Duodenal mucosa (tissue), 2 donors: Measurements from ENCODE around the gene MAML3.

Source experiments
- H3K27ac ChIP-seq: one replicate; pipeline ENCODE4 v1.7.0; 2013; ENCODE audit warnings: low read depth, low read length
- H3K27me3 ChIP-seq, 2 donors: one replicate each; pipeline ENCODE4 v1.7.0; 2013; ENCODE audit warnings: low read length in 2 of 2, control low read depth in 1 of 2; ENCODE audit not compliant: insufficient read depth in 2 of 2, control insufficient read depth in 1 of 2
- H3K36me3 ChIP-seq, 2 donors: one replicate each; pipeline ENCODE4 v1.7.0; 2013; ENCODE audit warnings: low read length in 2 of 2, control low read depth in 1 of 2; ENCODE audit not compliant: insufficient read depth in 2 of 2, control insufficient read depth in 1 of 2
- H3K4me1 ChIP-seq, 2 donors: one replicate each; pipeline ENCODE4 v1.7.0; 2013; ENCODE audit warnings: low read length in 2 of 2, control low read depth in 1 of 2; ENCODE audit not compliant: insufficient read depth in 2 of 2, control insufficient read depth in 1 of 2
- H3K4me3 ChIP-seq, 2 donors: one replicate each; pipeline ENCODE4 v1.7.0; 2013; ENCODE audit warnings: low read length in 2 of 2, low read depth in 1 of 2
- H3K9ac ChIP-seq, 2 donors: one replicate each; pipeline ENCODE4 v1.7.0; 2013; ENCODE audit warnings: low read length in 2 of 2, low read depth in 1 of 2
- H3K9me3 ChIP-seq, 2 donors: one replicate each; pipeline ENCODE4 v1.7.0; 2013; ENCODE audit warnings: low read length in 2 of 2, control low read depth in 1 of 2; ENCODE audit not compliant: control insufficient read depth in 1 of 2

The MAML3 gene

GRCh38 chr4:139875411-139875825 lies 278.6 kb downstream of the MAML3 start:
- H3K27ac ChIP-seq, result no peak overlapping the region
- H3K9me3 ChIP-seq, result no peaks in the 10 kb centered on the region
- H3K27me3 ChIP-seq, result no peaks in the 10 kb centered on the region
- no peaks in the 10 kb centered on the region for H3K36me3 ChIP-seq
- no peak overlapping the region for H3K9ac ChIP-seq
- H3K4me1 ChIP-seq, result peaks cover 3 to 9% of the 10 kb centered on the region in 2 donors
- H3K4me3 ChIP-seq, result no peak overlapping the region

DNA sequence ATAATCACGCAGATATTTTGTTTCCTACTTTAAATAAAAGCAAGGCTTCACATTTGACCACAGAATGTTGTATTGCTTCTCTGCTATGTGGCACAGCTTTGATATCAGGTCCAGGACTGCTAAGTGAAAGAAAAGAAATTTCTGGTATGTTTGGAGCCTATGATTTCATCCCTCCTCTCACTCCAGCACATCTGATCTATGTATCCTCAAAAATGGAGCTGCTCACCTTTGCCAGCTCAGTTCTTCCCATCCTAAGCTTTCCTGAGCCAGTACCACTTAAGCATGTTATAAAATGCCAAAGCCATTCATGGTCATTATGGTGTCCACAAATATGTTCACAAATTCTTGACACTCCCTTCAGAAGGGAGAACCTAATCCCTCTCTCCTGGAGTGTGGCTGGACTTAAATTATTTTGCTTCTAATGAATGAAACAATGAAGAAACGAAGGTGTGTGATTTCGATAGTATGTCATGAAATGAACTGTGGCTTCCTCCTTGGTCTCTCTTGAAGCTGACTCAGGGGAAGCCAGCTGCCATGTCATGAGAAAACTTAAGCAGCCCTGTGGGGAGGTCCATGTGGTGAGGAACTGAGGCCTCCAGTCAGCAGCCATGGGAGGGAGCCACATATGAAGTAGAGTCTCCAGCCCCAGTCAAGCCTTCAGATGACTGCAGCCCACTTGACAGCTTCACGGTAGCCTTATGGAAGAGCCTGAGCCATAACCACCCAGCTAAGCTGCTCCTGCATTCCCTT lies 280.7 kb downstream of the MAML3 start:
- no peaks in the 10 kb centered on the region for H3K9me3 ChIP-seq
- no peaks in the 10 kb centered on the region for H3K27me3 ChIP-seq
- H3K4me3 ChIP-seq, result no peak overlapping the region
- no peak overlapping the region for H3K27ac ChIP-seq
- no peak overlapping the region for H3K9ac ChIP-seq
- H3K4me1 ChIP-seq, result peaks cover 3 to 9% of the 10 kb centered on the region in 2 donors
- H3K36me3 ChIP-seq, result no peaks in the 10 kb centered on the region

DNA sequence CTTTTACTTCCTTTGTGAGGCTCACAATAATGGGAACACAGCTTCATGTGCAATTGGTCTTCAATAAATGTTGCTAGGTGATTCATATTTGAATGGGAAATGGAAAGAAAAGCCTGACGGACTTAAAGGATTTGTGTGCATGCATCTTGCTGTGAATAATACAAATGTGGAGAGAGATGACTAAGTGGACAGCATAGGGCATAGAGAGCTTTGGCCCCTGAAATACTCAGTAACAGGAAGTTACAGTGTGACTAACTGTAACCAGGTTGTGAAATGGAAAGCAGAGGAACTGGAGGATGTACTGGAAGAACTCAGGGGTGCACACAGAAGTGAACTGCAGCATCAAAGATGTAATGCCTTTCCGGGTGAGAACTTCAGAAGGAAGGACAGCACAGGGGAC lies 281.7 kb downstream of the MAML3 start:
- no peaks in the 10 kb centered on the region for H3K36me3 ChIP-seq
- no peak overlapping the region for H3K9ac ChIP-seq
- no peaks in the 10 kb centered on the region for H3K27me3 ChIP-seq
- no peak overlapping the region for H3K27ac ChIP-seq
- no peaks in the 10 kb centered on the region for H3K9me3 ChIP-seq
- no peak overlapping the region for H3K4me3 ChIP-seq
- peaks cover 3 to 9% of the 10 kb centered on the region in 2 donors for H3K4me1 ChIP-seq

DNA sequence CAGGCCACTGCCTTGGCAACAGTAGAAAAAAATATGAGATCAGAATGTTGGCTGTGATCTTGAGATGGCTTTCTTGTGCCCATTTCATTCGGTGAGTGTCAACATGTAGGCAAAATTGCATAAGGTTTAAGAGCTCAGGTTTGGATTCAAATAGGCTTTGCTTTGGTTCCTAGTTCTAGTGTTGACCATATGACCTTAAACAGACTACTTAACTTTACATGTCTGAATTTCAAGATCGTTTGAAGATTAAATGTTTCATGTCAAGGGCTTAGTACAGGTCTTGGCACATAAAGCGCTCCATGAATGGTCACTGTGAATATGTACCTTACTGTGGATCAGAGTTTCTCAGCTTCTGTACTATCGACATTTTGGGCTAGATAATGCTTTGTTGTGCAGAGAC lies 284.2 kb downstream of the MAML3 start:
- Histone ChIP-seq H3K27me3 (no peaks in the 10 kb centered on the region), H3K9ac (no peak overlapping the region), H3K36me3 (no peaks in the 10 kb centered on the region), H3K4me1 (peaks cover 11% of the 10 kb centered on the region in 2 donors), H3K9me3 (no peaks in the 10 kb centered on the region), H3K4me3 (no peak overlapping the region), H3K27ac (no peak overlapping the region)

DNA sequence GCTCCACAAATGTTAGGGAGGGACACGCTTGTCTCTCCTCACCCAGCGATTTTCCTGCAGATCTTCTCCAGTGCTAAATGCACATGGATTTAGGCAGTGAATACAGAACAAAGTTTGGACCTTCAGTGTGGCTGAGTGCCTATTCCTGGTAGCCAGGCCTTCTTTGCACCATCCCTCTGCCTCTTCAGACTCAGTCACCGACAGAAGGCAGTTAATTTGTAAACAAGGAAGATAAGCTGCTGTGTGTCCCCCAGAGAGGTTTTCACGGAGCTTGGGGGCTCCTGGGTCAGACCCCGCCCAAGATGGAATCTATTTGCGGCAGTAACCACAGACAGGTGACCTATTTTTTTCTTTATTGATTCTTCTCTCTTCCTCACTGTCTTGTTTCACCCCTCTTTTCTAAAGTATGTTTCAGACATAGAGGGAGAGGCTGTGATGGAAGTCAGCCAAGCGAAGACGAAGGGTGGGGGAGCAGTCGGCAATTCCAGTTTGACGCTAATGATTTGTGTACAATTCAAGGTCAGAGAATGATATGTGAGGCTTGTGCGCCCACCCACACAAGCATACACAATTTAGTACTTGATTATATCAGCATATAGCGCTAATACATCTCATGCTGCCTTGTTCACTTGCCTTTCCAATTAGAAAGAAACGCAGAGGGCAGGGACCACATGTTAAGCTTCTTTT lies 287.6 kb downstream of the MAML3 start:
- Histone ChIP-seq H3K27me3 (no peaks in the 10 kb centered on the region), H3K9ac (no peak overlapping the region), H3K27ac (no peak overlapping the region), H3K4me1 (peaks cover 11% of the 10 kb centered on the region in 2 donors), H3K36me3 (no peaks in the 10 kb centered on the region), H3K4me3 (no peak overlapping the region), H3K9me3 (no peaks in the 10 kb centered on the region)

GRCh38 chr4:139865537-139865936 lies 288.4 kb downstream of the MAML3 start:
- Histone ChIP-seq H3K9me3 (no peaks in the 10 kb centered on the region), H3K27ac (no peak overlapping the region), H3K27me3 (no peaks in the 10 kb centered on the region), H3K4me1 (peaks cover 11% of the 10 kb centered on the region in 2 donors), H3K4me3 (no peak overlapping the region), H3K36me3 (no peaks in the 10 kb centered on the region), H3K9ac (no peak overlapping the region)

- H3K27ac ChIP-seq, result no peak overlapping the region
- no peaks in the 10 kb centered on the region for H3K27me3 ChIP-seq
- no peak overlapping the region for H3K4me3 ChIP-seq
- H3K4me1 ChIP-seq, result peaks cover 11% of the 10 kb centered on the region in 2 donors
- H3K9me3 ChIP-seq, result no peaks in the 10 kb centered on the region
- H3K9ac ChIP-seq, result no peak overlapping the region
- H3K36me3 ChIP-seq, result no peaks in the 10 kb centered on the region
Observed at GRCh38 chr4:139863531-139863930, 290.5 kb downstream of the MAML3 start.

DNA sequence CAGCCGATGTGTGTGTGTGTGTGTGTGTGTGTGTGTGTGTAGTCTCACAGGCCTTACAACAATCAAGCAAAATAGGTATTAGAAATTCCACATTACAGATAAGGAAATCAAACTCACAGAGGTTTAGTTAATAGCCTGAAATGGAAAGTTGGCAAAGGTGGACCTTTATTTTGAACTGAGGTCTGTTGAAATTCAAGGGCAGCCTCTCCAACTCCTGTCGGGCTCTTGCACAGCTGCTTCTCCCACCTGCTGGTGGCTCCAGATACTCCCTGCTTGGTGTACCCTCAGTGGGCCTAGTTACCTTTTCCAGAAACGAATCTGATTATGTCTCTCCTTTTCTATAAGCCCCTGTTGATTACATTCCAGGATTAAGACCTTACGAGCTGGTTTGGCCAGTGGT lies 292.5 kb downstream of the MAML3 start:
- Histone ChIP-seq H3K36me3 (no peaks in the 10 kb centered on the region), H3K9ac (no peak overlapping the region), H3K4me3 (no peak overlapping the region), H3K9me3 (no peaks in the 10 kb centered on the region), H3K27me3 (no peaks in the 10 kb centered on the region), H3K27ac (no peak overlapping the region), H3K4me1 (peaks cover 5 to 6% of the 10 kb centered on the region in 2 donors)

DNA sequence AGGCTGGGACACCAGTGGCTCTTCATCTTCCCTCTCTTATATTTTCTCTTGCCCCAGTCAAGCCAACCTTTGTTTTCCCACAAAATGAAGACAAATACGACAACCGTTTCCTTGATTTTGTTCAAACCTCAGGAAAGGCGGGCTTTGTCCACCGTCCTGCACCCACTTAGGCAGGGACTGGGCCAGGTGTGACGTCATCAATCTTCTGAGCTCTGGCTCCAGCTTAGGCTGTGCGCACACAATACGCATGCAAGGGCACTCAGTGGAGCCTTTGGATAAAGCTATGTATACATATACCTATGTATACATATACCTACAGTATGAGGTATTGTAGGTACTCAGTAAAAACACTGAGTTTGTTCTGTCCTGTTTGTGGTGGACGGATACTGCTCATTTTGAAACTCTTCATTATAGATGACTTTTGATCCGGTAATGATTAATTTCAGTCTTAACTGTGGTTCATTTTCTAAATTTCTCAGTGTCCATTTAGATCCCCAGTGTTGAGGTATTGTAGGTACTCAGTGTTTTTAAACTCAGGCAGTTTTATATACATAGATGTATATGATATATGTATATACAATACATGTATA lies 293.5 kb downstream of the MAML3 start:
- Histone ChIP-seq H3K36me3 (no peaks in the 10 kb centered on the region), H3K27me3 (no peaks in the 10 kb centered on the region), H3K27ac (no peak overlapping the region), H3K9ac (no peak overlapping the region), H3K4me1 (no peaks in the 10 kb centered on the region), H3K9me3 (no peaks in the 10 kb centered on the region), H3K4me3 (no peak overlapping the region)

GRCh38 chr4:139859876-139860275 lies 294.1 kb downstream of the MAML3 start:
- no peaks in the 10 kb centered on the region for H3K36me3 ChIP-seq
- H3K9me3 ChIP-seq, result no peaks in the 10 kb centered on the region
- H3K4me3 ChIP-seq, result no peak overlapping the region
- no peak overlapping the region for H3K27ac ChIP-seq
- H3K9ac ChIP-seq, result no peak overlapping the region
- no peaks in the 10 kb centered on the region for H3K27me3 ChIP-seq
- H3K4me1 ChIP-seq, result no peaks in the 10 kb centered on the region
